ENCODE measurements around the gene MAPK14.

Gene MAPK14

DNA sequence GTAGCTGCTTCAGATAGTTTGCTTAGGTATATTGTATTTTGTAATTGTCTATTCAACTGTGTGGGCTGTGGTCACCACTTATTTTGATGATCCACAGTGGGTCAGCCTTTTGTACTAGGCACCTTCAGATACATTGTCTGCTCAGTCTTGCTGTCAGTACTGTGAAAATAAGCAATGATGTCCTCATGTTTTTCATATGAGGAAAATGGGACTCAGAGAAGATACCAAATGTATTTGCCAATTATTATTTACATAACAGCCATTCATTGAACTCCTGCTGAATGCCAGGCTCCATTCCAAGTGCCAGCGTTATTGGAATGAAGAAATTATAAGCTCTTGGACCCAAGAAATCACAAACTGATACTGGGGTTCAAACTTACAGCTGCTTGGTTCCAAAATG is 28.6 kb downstream of the MAPK14 start:
- no peak overlapping the region for H3K4me3 ChIP-seq
- DNase-seq (ENCODE audit: low read depth, low spot score), result no peak

DNA sequence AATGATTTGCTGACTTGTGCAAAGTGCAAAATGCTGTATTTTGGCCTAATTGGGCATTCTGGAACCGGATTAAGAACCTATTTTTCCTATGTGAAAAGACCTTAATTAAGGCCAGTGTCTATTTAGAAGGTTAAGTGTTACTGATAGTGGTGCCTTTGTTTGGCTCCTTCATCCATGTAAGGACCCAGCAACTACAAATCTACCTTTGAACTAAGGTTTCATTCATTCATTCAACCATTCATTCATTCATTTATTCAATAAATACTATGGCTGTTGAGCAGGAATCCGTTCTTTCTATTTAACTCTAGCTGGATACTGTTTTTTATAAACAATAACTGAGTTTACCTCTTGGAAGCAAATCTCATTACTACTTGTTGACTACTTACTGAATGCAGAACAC is 33.6 kb downstream of the MAPK14 start:
- Histone ChIP-seq H3K27ac (no peak overlapping the region), H3K4me3 (no peak overlapping the region), H3K9me3 (ENCODE audit: low read depth, low read length) (no peaks in the 10 kb centered on the region), H3K36me3 (ENCODE audit: insufficient read depth, low read length) (peaks cover 22% of the 10 kb centered on the region), H3K9ac (ENCODE audit: insufficient read length) (no peak overlapping the region)
- no peak for TF ChIP-seq FOXP2 (optimal IDR thresholded peaks at IDR 0.05; ENCODE audit: control extremely low read depth, extremely low read length, insufficient read depth)
- no peak for TF ChIP-seq EZH2 (IDR thresholded peaks at IDR 0.05)
- no peak for TF ChIP-seq POLR2AphosphoS5 (IDR thresholded peaks at IDR 0.05; ENCODE audit: borderline replicate concordance, low read depth, low read length)
- DNase-seq (ENCODE audit: low read depth, low spot score), result no peak

More for the DNA sequence above, 28.6 kb downstream of the MAPK14 start:
- Histone ChIP-seq H3K27ac (no peak overlapping the region), H3K9ac (ENCODE audit: insufficient read length) (no peak overlapping the region), H3K9me3 (ENCODE audit: low read depth, low read length) (no peaks in the 10 kb centered on the region), H3K36me3 (ENCODE audit: insufficient read depth, low read length) (peaks cover 30% of the 10 kb centered on the region)
- no peak for TF ChIP-seq POLR2AphosphoS5 (IDR thresholded peaks at IDR 0.05; ENCODE audit: borderline replicate concordance, low read depth, low read length)
- TF ChIP-seq EZH2 (IDR thresholded peaks at IDR 0.05), result no peak
- TF ChIP-seq FOXP2 (optimal IDR thresholded peaks at IDR 0.05; ENCODE audit: control extremely low read depth, extremely low read length, insufficient read depth), result no peak

DNA sequence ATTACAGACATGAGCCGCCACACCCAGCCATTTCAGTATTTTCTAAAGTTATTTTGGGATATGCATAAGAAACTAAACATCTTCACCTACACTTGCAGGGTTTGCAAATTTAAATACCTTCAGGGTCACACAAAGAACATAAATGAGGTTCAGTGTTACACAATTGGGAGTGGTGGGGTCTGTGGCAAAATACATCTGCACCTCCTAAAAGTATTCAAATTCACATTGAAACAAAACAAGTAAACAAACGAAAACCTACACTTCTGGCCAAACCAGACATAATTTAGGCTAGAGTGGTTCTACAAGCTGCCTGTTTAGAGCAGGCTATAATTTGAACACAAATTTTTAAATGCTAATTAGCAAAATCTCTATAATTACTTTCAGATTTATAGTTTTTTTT is 34.6 kb downstream of the MAPK14 start:
- Histone ChIP-seq H3K9ac (ENCODE audit: insufficient read length) (no peak overlapping the region), H3K27ac (no peak overlapping the region), H3K4me3 (no peak overlapping the region), H3K9me3 (ENCODE audit: low read depth, low read length) (no peaks in the 10 kb centered on the region), H3K36me3 (ENCODE audit: insufficient read depth, low read length) (peaks cover 22% of the 10 kb centered on the region)
- TF ChIP-seq FOXP2 (optimal IDR thresholded peaks at IDR 0.05; ENCODE audit: control extremely low read depth, extremely low read length, insufficient read depth), result no peak
- TF ChIP-seq EZH2 (IDR thresholded peaks at IDR 0.05), result no peak
- TF ChIP-seq POLR2AphosphoS5 (IDR thresholded peaks at IDR 0.05; ENCODE audit: borderline replicate concordance, low read depth, low read length), result no peak
- no peak for DNase-seq (ENCODE audit: low read depth, low spot score)

DNA sequence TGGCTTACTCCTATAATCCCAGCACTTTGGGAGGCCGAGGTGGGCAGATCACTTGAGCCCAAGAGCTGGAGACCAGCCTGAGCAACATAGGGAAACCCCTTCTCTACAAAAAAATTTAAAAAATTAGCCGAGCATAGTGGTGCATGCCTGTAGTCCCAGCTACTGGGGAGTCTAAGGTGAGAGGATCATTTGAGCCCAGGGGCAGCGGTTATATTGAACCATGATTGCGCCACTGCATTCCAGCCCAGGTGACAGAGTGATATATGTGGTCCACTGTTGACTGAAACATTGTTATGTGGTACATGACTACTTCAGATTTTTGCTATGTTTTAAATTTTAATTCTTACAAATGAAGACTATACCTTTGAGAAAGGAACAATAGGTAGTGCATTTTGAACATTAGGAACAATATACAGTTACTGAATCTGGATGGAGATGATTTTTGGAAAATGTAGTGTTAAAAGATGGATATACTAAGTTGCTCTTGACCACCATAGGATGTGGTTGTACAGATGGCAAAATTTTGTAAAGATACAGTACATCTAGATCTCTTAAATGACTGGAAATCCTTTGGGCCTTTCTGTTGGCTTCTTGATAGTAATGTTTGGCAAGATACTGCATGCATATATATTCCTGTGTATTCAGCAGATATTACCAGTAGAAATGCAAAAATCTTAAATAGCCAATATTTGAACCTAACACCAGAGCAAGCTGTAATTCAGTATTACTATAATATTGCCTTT is 35.9 kb downstream of the MAPK14 start:
- no peak for DNase-seq (ENCODE audit: low read depth, low spot score)
- no peak overlapping the region for H3K27ac ChIP-seq
- no peaks in the 10 kb centered on the region for H3K9me3 ChIP-seq (ENCODE audit: low read depth, low read length)
- H3K36me3 ChIP-seq (ENCODE audit: insufficient read depth, low read length), result peaks cover 22% of the 10 kb centered on the region; the same call in 1 of the 2 replicates
- TF ChIP-seq FOXP2 (optimal IDR thresholded peaks at IDR 0.05; ENCODE audit: control extremely low read depth, extremely low read length, insufficient read depth), result no peak
- no peak for TF ChIP-seq EZH2 (IDR thresholded peaks at IDR 0.05)
- no peak for TF ChIP-seq POLR2AphosphoS5 (IDR thresholded peaks at IDR 0.05; ENCODE audit: borderline replicate concordance, low read depth, low read length)
- H3K4me3 ChIP-seq, result no peak overlapping the region
- no peak overlapping the region for H3K9ac ChIP-seq (ENCODE audit: insufficient read length)

DNA sequence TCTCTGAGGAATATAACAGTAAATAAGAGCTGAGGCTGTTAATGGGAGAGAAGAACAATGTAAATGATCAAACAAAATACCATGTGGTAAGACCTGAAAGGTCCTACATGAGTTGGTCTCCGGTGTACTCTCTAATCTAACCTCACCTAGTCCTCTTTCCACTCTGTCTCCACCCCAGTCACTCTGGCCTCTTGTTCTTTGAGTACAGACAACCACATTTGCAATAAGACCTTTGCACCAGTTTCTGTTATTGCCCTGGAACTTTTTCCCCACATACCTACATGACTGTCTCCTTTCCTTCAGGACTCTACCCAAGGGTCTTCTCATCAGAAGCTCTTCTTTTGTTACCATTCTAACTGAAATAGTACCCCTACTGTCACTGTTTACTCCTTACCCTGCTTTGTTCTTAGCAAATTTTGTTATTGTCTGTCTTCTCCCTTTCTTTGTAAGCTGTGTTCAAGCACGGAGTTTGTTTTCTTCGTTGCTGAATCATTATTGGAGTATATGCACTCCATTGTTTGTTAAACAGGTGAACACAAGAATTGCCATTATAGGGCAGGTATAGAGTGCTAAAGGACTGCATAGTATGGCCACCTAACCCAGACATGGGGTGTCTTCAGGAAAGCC is 37.3 kb downstream of the MAPK14 start:
- no peak for DNase-seq (ENCODE audit: low read depth, low spot score)
- H3K9me3 ChIP-seq (ENCODE audit: low read depth, low read length), result no peaks in the 10 kb centered on the region
- peaks cover 16% of the 10 kb centered on the region; the same call in 1 of the 2 replicates for H3K36me3 ChIP-seq (ENCODE audit: insufficient read depth, low read length)
- no peak overlapping the region for H3K4me3 ChIP-seq
- no peak overlapping the region for H3K9ac ChIP-seq (ENCODE audit: insufficient read length)
- H3K27ac ChIP-seq, result no peak overlapping the region
- TF ChIP-seq FOXP2 (optimal IDR thresholded peaks at IDR 0.05; ENCODE audit: control extremely low read depth, extremely low read length, insufficient read depth) (no peak), EZH2 (IDR thresholded peaks at IDR 0.05) (no peak), POLR2AphosphoS5 (IDR thresholded peaks at IDR 0.05; ENCODE audit: borderline replicate concordance, low read depth, low read length) (no peak)

DNA sequence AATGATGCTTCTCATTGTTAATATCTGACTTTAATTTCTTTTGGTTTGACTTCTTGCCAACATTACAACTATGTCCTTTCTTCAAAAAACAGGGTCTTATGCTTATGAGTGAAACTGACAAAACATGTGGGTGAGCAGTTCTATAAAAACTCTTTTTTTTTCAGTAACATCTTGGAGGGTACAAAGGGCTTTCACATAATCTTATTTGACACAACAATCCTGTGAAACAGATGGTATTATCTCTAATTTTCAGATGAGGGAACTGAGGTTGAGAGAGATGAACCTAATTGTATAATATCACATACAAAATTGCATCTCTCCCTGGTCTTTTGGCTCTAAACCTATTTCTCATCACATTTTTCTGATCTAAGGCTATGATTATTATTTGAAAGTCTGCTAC is 38.3 kb downstream of the MAPK14 start:
- Histone ChIP-seq H3K9ac (ENCODE audit: insufficient read length) (no peak overlapping the region), H3K4me3 (no peak overlapping the region), H3K9me3 (ENCODE audit: low read depth, low read length) (no peaks in the 10 kb centered on the region), H3K36me3 (ENCODE audit: insufficient read depth, low read length) (0 out of 2 replicates have a peak, but pooled peaks cover 6% of the 10 kb centered on the region), H3K27ac (0 out of 2 replicates have a peak overlapping the region, but pooled peaks have one; percentile 21)
- no peak for TF ChIP-seq FOXP2 (optimal IDR thresholded peaks at IDR 0.05; ENCODE audit: control extremely low read depth, extremely low read length, insufficient read depth)
- TF ChIP-seq EZH2 (IDR thresholded peaks at IDR 0.05), result no peak
- no peak for TF ChIP-seq POLR2AphosphoS5 (IDR thresholded peaks at IDR 0.05; ENCODE audit: borderline replicate concordance, low read depth, low read length)
- DNase-seq (ENCODE audit: low read depth, low spot score), result no peak

DNA sequence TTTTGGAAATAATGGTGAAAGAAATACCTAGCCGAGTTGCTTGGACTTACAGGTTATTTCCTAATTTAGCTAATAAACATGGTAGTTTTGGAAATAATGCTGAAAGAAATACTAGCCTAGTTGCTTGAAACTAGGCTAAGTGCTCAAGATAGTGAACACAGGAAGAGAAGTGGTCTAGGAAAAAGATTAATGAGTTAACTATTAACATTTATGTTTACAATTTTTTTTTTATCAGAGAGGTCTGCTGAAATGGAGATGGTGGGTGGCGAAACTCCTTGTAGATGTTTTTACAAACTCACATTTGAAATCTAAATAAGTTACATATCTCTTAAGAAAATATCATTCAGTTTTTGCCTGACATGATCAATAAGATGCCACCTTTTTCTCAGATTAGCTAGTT is 39.2 kb downstream of the MAPK14 start:
- no peak for DNase-seq (ENCODE audit: low read depth, low spot score)
- TF ChIP-seq FOXP2 (optimal IDR thresholded peaks at IDR 0.05; ENCODE audit: control extremely low read depth, extremely low read length, insufficient read depth) (no peak), POLR2AphosphoS5 (IDR thresholded peaks at IDR 0.05; ENCODE audit: borderline replicate concordance, low read depth, low read length) (no peak), EZH2 (IDR thresholded peaks at IDR 0.05) (no peak)
- Histone ChIP-seq H3K36me3 (ENCODE audit: insufficient read depth, low read length) (no peaks in the 10 kb centered on the region), H3K9ac (ENCODE audit: insufficient read length) (no peak overlapping the region), H3K9me3 (ENCODE audit: low read depth, low read length) (no peaks in the 10 kb centered on the region), H3K4me3 (no peak overlapping the region), H3K27ac (no peak overlapping the region)

DNA sequence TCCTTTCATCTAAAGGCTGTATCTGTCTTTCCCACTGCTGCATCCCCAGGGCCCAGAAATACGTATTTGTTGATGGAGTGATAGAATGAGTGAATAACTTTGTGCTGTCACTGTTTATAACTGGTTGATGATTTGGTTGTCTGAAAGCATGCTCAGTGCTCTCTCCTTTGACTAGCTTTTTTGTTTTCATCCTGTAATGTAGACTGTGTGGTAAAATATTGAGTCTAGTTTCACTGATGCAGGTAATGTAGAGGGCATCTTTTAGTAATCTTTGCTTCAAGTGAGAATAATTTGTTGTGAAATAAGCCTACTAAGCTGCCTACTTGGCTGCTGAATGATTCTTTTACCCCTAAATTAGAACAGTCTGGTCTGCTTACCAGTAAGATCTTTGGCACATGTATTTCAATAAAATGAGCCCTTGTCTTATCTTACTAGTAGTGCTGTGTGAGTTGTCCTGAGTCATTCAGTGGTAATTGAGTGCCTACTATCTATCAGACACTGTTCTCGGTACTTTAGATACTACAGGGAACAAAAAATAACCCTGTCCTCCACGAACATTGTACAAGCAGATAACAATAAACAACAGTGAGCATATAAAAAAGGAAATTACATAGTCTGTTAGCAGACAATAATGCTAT is 39.9 kb downstream of the MAPK14 start:
- TF ChIP-seq EZH2 (IDR thresholded peaks at IDR 0.05) (no peak), FOXP2 (optimal IDR thresholded peaks at IDR 0.05; ENCODE audit: control extremely low read depth, extremely low read length, insufficient read depth) (no peak), POLR2AphosphoS5 (IDR thresholded peaks at IDR 0.05; ENCODE audit: borderline replicate concordance, low read depth, low read length) (no peak)
- H3K4me3 ChIP-seq, result no peak overlapping the region
- no peaks in the 10 kb centered on the region for H3K9me3 ChIP-seq (ENCODE audit: low read depth, low read length)
- no peak for DNase-seq (ENCODE audit: low read depth, low spot score)
- no peaks in the 10 kb centered on the region for H3K36me3 ChIP-seq (ENCODE audit: insufficient read depth, low read length)
- H3K9ac ChIP-seq (ENCODE audit: insufficient read length), result no peak overlapping the region
- no peak overlapping the region for H3K27ac ChIP-seq

Data from SK-N-MC (cell line).